OCI-LY1 (cell line): ENCODE results near the gene CFAP97D1.

Experiments
- EZH2 ChIP-seq: fragments of 200-600 bp; sonication (generic), shearing (Covaris generic); IDR thresholded peaks from 2 replicates; pipeline ENCODE4 v1.8.0; 2017; ENCODE audit warnings: borderline replicate concordance, mixed run types, mild to moderate bottlenecking, antibody characterized with exemption, low read length, moderate library complexity, mixed read lengths
- TF ChIP-seq, protein P1 (sequence below): fragments of 200-600 bp; sonication (generic), shearing (Covaris generic); IDR thresholded peaks from 2 replicates; pipeline ENCODE4 v1.5.1; 2017; ENCODE audit warnings: mild to moderate bottlenecking, antibody characterized with exemption, low read length, moderate library complexity, mixed read lengths

DNA sequence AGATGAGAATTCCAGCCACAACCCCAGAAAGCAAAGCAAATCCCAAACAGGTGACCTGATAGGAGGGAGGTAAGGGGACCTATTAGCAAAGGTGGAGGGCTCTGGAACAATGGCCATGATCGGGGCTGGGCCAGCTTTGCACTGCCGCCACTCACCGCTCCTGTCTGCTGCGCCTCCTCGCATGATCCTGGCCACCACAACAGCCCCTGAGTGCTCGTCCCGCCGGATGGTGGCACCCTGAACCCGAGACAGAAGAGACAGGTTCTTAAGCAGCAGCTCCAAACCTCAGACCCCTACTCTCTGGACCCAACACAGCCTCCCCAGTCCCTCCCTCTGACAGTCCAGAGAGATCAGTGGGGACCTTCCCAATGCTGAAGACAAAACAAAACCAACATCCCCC lies 47.4 kb downstream of the CFAP97D1 start:
- TF ChIP-seq, protein P1, sequence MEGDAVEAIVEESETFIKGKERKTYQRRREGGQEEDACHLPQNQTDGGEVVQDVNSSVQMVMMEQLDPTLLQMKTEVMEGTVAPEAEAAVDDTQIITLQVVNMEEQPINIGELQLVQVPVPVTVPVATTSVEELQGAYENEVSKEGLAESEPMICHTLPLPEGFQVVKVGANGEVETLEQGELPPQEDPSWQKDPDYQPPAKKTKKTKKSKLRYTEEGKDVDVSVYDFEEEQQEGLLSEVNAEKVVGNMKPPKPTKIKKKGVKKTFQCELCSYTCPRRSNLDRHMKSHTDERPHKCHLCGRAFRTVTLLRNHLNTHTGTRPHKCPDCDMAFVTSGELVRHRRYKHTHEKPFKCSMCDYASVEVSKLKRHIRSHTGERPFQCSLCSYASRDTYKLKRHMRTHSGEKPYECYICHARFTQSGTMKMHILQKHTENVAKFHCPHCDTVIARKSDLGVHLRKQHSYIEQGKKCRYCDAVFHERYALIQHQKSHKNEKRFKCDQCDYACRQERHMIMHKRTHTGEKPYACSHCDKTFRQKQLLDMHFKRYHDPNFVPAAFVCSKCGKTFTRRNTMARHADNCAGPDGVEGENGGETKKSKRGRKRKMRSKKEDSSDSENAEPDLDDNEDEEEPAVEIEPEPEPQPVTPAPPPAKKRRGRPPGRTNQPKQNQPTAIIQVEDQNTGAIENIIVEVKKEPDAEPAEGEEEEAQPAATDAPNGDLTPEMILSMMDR = no peak
- TF ChIP-seq EZH2 = no peak
